ENCODE measurements around the gene ORC3. TPM values are rescaled to one million over a fixed set of nuclear protein-coding genes. Genes with fewer than 3 reads are reported as not detected.
"Not testable (repeated sequence)": the region's sequence is repeated elsewhere in the genome, so short reads cannot be mapped to it uniquely, and the experiment has no call there.

The ORC3 gene
- total RNA-seq, 1 donor from 2014 or later: 9.6 TPM

DNA sequence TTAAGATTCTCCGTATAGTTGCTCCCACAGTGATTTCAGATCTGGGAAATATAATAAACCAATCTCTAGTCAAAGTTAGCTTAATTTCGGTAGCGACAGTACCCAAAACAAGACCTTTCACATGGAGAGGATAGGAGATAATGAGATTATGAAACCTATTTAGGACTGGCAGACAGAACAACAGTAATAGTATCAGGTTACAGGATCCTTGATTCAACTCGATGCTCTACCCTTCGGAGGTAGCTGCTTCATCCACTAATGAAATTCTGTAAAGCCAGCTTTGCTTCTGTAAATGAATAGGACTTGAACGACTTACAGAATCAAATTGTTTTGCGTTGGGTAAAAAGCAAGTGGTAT lies 112.6 kb downstream of the ORC3 start:
- no peaks in the 10 kb centered on the region for H3K27me3 ChIP-seq
- no peak for DNase-seq (ENCODE audit: extremely low spot score in 2 of 2)
- TF ChIP-seq POLR2AphosphoS5 (IDR thresholded peaks at IDR 0.05; ENCODE audit: insufficient read depth in 1 of 2, low read depth in 1 of 2) (no peak), POLR2A (IDR thresholded peaks at IDR 0.05) (no peak)
- TF ChIP-seq, protein P1, sequence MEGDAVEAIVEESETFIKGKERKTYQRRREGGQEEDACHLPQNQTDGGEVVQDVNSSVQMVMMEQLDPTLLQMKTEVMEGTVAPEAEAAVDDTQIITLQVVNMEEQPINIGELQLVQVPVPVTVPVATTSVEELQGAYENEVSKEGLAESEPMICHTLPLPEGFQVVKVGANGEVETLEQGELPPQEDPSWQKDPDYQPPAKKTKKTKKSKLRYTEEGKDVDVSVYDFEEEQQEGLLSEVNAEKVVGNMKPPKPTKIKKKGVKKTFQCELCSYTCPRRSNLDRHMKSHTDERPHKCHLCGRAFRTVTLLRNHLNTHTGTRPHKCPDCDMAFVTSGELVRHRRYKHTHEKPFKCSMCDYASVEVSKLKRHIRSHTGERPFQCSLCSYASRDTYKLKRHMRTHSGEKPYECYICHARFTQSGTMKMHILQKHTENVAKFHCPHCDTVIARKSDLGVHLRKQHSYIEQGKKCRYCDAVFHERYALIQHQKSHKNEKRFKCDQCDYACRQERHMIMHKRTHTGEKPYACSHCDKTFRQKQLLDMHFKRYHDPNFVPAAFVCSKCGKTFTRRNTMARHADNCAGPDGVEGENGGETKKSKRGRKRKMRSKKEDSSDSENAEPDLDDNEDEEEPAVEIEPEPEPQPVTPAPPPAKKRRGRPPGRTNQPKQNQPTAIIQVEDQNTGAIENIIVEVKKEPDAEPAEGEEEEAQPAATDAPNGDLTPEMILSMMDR (IDR thresholded peaks at IDR 0.05): no peak
- no peaks in the 10 kb centered on the region for H3K9me3 ChIP-seq
- peak overlapping the region; percentile 81 to 99 for H3K4me3 ChIP-seq
- no peaks in the 10 kb centered on the region for H3K36me3 ChIP-seq
- intact Hi-C loops (cut with DNase I): no loop called here
- peaks cover 33% of the 10 kb centered on the region for H3K4me1 ChIP-seq
- H3K27ac ChIP-seq: peak overlapping the region; percentile 96

DNA sequence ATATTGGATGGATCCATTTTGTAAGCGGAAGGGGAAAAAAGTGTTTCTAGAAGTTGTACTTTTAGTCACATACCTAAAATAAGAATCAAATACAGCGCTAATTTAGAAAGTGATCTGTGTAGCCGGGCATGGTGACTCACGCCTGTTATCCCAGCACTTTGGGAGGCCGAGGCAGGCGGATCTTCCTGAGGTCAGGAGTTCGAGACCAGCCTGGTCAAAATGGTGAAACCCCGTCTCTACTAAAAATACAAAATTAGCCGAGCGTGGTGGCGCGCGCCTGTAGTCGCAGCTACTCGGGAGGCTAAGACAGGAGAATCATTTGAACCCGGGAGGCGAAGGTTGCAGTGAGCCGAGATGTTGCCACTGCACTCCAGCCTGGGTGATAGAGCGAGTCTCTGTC lies 113.1 kb downstream of the ORC3 start:
- Histone ChIP-seq H3K4me1 (peaks cover 28% of the 10 kb centered on the region), H3K4me3 (peak overlapping the region; percentile 81 to 99), H3K27ac (peak overlapping the region; percentile 96)
- H3K36me3 ChIP-seq; H3K27me3 ChIP-seq; intact Hi-C loops (cut with DNase I); DNase-seq (ENCODE audit: extremely low spot score in 2 of 2); H3K9me3 ChIP-seq: not testable (repeated sequence)

DNA sequence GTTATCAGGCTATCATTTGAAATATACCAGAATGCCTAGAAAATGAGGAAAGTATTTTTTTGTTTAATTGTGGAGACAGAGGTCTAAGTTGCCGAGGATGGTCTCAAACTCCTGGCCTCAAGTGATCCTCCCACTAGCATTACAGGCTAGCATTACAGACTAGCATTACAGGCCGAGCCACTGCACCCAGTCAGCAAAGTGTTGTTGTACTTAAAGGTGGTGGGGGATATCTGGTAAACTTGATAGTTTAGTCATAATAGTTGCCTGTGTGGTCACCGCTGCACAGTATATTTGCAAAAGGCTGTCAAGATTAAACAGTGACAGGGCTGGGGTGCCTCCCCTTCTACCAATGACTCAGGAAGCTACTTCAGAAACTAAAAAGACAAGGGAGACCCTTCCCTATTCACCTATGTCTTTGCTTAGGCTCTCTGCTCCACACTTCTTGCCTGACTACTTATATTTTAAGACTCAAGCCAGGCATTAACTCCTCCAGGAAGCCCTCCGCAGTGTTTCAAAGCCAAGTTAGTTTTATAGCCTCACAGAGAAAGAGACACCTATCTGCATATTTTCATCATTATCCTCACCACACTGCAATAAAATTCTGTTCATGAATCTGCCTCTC lies 115.2 kb downstream of the ORC3 start:
- no peaks in the 10 kb centered on the region for H3K36me3 ChIP-seq
- H3K27ac ChIP-seq: no peak overlapping the region
- H3K27me3 ChIP-seq: no peaks in the 10 kb centered on the region
- peaks cover 8% of the 10 kb centered on the region for H3K4me1 ChIP-seq
- no peaks in the 10 kb centered on the region for H3K9me3 ChIP-seq
- no peak for DNase-seq (ENCODE audit: extremely low spot score in 2 of 2)
- intact Hi-C loops (cut with DNase I): no loop called here
- TF ChIP-seq, protein P1 (IDR thresholded peaks at IDR 0.05): no peak
- TF ChIP-seq POLR2AphosphoS5 (IDR thresholded peaks at IDR 0.05; ENCODE audit: insufficient read depth in 1 of 2, low read depth in 1 of 2): no peak
- no peak for TF ChIP-seq POLR2A (IDR thresholded peaks at IDR 0.05)
- no peak overlapping the region for H3K4me3 ChIP-seq

DNA sequence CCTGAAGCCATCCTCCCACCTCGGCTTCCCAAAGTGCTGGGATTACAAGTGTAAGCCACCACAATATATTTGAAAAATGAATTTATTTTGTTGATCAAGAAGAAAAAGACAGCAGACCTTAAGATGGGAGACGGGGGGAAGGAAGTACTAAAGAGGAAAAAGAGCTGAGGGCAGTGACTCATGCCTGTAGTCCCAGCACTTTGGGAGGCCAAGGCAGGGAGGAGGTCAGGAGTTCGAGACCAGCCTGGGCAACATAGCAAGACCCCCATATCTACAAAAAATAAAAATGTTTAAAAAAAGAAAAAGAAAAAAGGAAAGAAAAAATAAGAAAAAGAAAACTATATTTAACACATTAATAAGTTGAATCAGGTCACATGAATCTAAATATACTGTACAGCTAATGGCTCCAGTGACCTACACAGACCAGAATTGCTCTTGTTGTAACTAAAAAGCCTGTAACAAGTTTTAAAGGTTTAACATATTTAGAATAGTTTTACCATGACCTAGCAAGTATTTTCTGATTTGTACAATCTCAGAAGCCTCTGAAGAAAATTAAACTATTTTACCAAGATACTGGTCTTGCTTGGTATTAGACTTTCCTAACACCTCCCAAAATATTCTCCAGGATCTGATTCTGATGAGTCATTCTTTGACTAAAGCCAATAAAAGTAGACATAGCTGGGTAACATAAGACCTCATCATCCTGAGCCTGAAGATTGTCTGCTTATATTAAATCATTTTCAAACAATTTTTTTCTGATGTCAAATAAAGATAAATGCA lies 116.4 kb downstream of the ORC3 start:
- intact Hi-C loops (cut with DNase I): no loop called here
- Histone ChIP-seq H3K4me1 (peaks cover 5% of the 10 kb centered on the region), H3K27ac (no peak overlapping the region), H3K9me3 (no peaks in the 10 kb centered on the region), H3K36me3 (no peaks in the 10 kb centered on the region), H3K4me3 (no peak overlapping the region), H3K27me3 (no peaks in the 10 kb centered on the region)
- no peak for DNase-seq (ENCODE audit: extremely low spot score in 2 of 2)
- TF ChIP-seq POLR2AphosphoS5 (IDR thresholded peaks at IDR 0.05; ENCODE audit: insufficient read depth in 1 of 2, low read depth in 1 of 2) (no peak), POLR2A (IDR thresholded peaks at IDR 0.05) (no peak)
- TF ChIP-seq, protein P1 (IDR thresholded peaks at IDR 0.05): no peak

DNA sequence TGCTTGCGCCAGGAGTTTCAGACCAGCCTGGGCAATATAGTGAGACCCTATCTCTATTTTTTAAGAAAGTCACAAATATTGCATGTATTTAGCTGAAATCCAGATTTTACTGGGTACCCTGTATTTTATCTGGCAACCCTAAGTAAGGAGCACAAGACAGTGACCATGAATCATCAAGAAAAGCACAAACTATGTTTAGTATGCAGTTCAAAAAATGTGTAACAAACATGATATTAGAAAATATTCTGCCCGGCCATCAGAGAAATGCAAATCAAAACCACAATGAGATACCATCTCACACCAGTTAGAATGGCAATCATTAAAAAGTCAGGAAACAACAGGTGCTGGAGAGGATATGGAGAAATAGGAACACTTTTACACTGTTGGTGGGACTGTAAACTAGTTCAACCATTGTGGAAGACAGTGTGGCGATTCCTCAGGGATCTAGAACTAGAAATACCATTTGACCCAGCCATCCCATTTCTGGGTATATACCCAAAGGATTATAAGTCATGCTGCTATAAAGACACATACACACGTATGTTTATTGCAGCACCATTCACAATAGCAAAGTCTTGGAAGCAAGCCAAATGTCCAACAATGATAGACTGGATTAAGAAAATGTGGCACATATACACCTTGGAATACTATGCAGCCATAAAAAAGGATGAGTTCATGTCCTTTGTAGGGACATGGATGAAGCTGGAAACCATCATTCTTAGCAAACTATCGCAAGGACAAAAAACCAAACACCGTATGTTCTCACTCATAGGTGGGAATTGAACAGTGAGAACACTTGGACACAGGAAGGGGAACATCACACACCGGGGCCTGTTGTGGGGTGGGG lies 118.9 kb downstream of the ORC3 start:
- H3K27ac ChIP-seq; intact Hi-C loops (cut with DNase I); H3K36me3 ChIP-seq; H3K4me3 ChIP-seq; H3K9me3 ChIP-seq; H3K4me1 ChIP-seq; H3K27me3 ChIP-seq; DNase-seq (ENCODE audit: extremely low spot score in 2 of 2): not testable (repeated sequence)
